ENCODE measurements around the gene TIMM22. TPM values are rescaled to one million over a fixed set of nuclear protein-coding genes. Genes with fewer than 3 reads are reported as not detected.

The TIMM22 gene
- total RNA-seq, 1 experiment from 2014 or later = 14.0 TPM

- intact Hi-C loops (cut with micrococcal nuclease) = no loop called here
- Histone ChIP-seq H3K4me2 (ENCODE audit: low read length) (no peak overlapping the region), H3K27ac (ENCODE audit: low read depth, low read length) (no peak overlapping the region), H2AFZ (ENCODE audit: low read depth, low read length, poor library complexity, severe bottlenecking) (no peak overlapping the region), H4K20me1 (ENCODE audit: insufficient read depth) (no peaks in the 10 kb centered on the region), H3K27me3 (ENCODE audit: insufficient read depth, low read length) (no peaks in the 10 kb centered on the region), H3K9me3 (ENCODE audit: control insufficient read depth in 1 of 2, insufficient read depth in 1 of 2, low read depth in 1 of 2, low read length in 2 of 2) (no peaks in the 10 kb centered on the region), H3K4me3 (replicated peaks in 1 of 2; ENCODE audit: low read depth in 1 of 2, low read length in 2 of 2) (no peak overlapping the region), H3K4me1 (ENCODE audit: control insufficient read depth in 1 of 2, insufficient read depth in 2 of 2, low read length in 2 of 2) (peaks cover 0 to under 1% of the 10 kb centered on the region in 2 experiments; a peak in 2 of 4 replicates), H3K79me2 (ENCODE audit: insufficient read depth, low read length) (no peaks in the 10 kb centered on the region), H3K36me3 (ENCODE audit: control insufficient read depth in 1 of 2, insufficient read depth in 2 of 2, low read length in 2 of 2) (no peaks in the 10 kb centered on the region), H3K9me2 (ENCODE audit: insufficient read depth) (no peaks in the 10 kb centered on the region), H3K9ac (ENCODE audit: low read length) (no peak overlapping the region)
- TF ChIP-seq ZBTB33 (IDR thresholded peaks at IDR 0.05; ENCODE audit: extremely low read depth, insufficient replicate concordance, low read length) (no peak), MAX (IDR thresholded peaks at IDR 0.05) (no peak), ELF1 (IDR thresholded peaks at IDR 0.05; ENCODE audit: borderline replicate concordance, low read depth) (no peak), CEBPB (IDR thresholded peaks at IDR 0.05; ENCODE audit: low read depth) (no peak), CTCF (IDR thresholded peaks at IDR 0.05 in 2 of 3, conservative IDR thresholded peaks at IDR 0.05 in 1 of 3; ENCODE audit: borderline replicate concordance in 1 of 3, insufficient read depth in 1 of 3, low read depth in 2 of 3, low read length in 2 of 3) (no peak), CBX3 (IDR thresholded peaks at IDR 0.05; ENCODE audit: low read depth) (no peak)
- ChIA-PET RAD21 (ENCODE audit: low non-redundant PET in 1 of 2, low total read pairs in 2 of 2, uncharacterized antibody in 2 of 2, unreplicated experiment in 2 of 2) (no interaction called here), CTCF (no interaction called here), POLR2A (no interaction called here)
- no peak for DNase-seq (ENCODE audit: low read depth, low spot score)
- no peak for ATAC-seq
- BruUV-seq (replicated peaks) = no TSS peak
Observed at GRCh38 chr17:986322-986929, 10.5 kb upstream of the TIMM22 start.

All from HCT116 (cell line).